Renal pelvis (tissue), 4 donors: ENCODE data around the gene FAM32A. TPM values are rescaled to one million over a fixed set of nuclear protein-coding genes. Genes with fewer than 3 reads are reported as not detected.

Experiments used
- DNase-seq: peaks from one replicate; pipeline ENCODE4 v3.0.0-alpha.2; 2013
- polyA plus RNA-seq, 3 donors: library from polyadenylated mRNA; unstranded; fragments of 120-200 nt; gene quantifications; one replicate each; pipeline ENCODE4 v1.2.1, GENCODE V29; 2013; ENCODE audit not compliant: insufficient read length in 3 of 3

The FAM32A gene
- polyA plus RNA-seq, 3 donors: 109 to 135 (median 115) TPM

GRCh38 chr19:16235811-16236652 lies 50.8 kb downstream of the FAM32A start:
- DNase-seq: no peak

Other genes with a start within 250 kb of the FAM32A start
- not detected for gene OR10H4, start 236.4 kb upstream of the FAM32A start, polyA plus RNA-seq
- 100 to 1,000 TPM; 466 to 475 (median 475) TPM for gene TPM4, start 108.9 kb upstream of the FAM32A start, polyA plus RNA-seq
- gene RAB8A, start 73.5 kb upstream of the FAM32A start, polyA plus RNA-seq: 10 to 100 TPM; 69.8 to 92.8 (median 89.6) TPM
- under 1 TPM; 0.28 to 0.88 (median 0.43) TPM for gene HSH2D, start 41.7 kb upstream of the FAM32A start, polyA plus RNA-seq
- not detected for gene CIB3, start 11.9 kb upstream of the FAM32A start, polyA plus RNA-seq
- gene AP1M1, start 12.5 kb downstream of the FAM32A start, polyA plus RNA-seq: 10 to 100 TPM; 62.8 to 75.0 (median 73.8) TPM
- 10 to 100 TPM; 18.5 to 39.4 (median 24.7) TPM for gene KLF2, start 139.4 kb downstream of the FAM32A start, polyA plus RNA-seq